GM06990 (cell line): ENCODE results near the gene CASQ1.

Experiments
- DNase-seq: peaks from one replicate; pipeline ENCODE4 v3.0.0-alpha.2; 2011; ENCODE audit not compliant: insufficient read length; ENCODE audit errors: extremely low read depth
- H3K27me3 ChIP-seq: replicated peaks from 2 replicates; pipeline ENCODE4 v1.6.0; 2011; ENCODE audit warnings: low read length; ENCODE audit not compliant: control insufficient read depth, insufficient read depth
- H3K36me3 ChIP-seq: 2 replicates; pipeline ENCODE4 v1.5.1; 2011; ENCODE audit warnings: low read length; ENCODE audit not compliant: control insufficient read depth, insufficient read depth
- H3K4me3 ChIP-seq: replicated peaks from 2 replicates; pipeline ENCODE4 v1.5.1; 2011; ENCODE audit warnings: low read depth, mild to moderate bottlenecking, control low read depth, low read length
- CTCF ChIP-seq: IDR thresholded peaks from 2 replicates; pipeline ENCODE4 v1.5.1; 2011; ENCODE audit warnings: low read length, control low read depth, mild to moderate bottlenecking, inconsistent platforms; ENCODE audit not compliant: insufficient read depth, poor library complexity, severe bottlenecking

The CASQ1 gene

GRCh38 chr1:160208557-160209320, 18.4 kb downstream of the CASQ1 start:
- peaks cover 43% of the 10 kb centered on the region for H3K36me3 ChIP-seq
- H3K4me3 ChIP-seq, result no peak overlapping the region
- DNase-seq, result no peak
- no peak for TF ChIP-seq CTCF
- H3K27me3 ChIP-seq, result no peaks in the 10 kb centered on the region

GRCh38 chr1:160209321-160210046, 19.1 kb downstream of the CASQ1 start:
- Histone ChIP-seq H3K27me3 (no peaks in the 10 kb centered on the region), H3K4me3 (no peak overlapping the region), H3K36me3 (peaks cover 46% of the 10 kb centered on the region)
- no peak for TF ChIP-seq CTCF
- no peak for DNase-seq

- Histone ChIP-seq H3K4me3 (no peak overlapping the region), H3K27me3 (no peaks in the 10 kb centered on the region), H3K36me3 (peaks cover 53% of the 10 kb centered on the region)
- no peak for DNase-seq
- TF ChIP-seq CTCF, result no peak
These were observed 20.2 kb downstream of the CASQ1 start for GRCh38 chr1:160210561-160210960.

- TF ChIP-seq CTCF, result no peak
- peaks cover 56% of the 10 kb centered on the region for H3K36me3 ChIP-seq
- H3K4me3 ChIP-seq, result no peak overlapping the region
- no peak for DNase-seq
- no peaks in the 10 kb centered on the region for H3K27me3 ChIP-seq
These were observed 20.8 kb downstream of the CASQ1 start for GRCh38 chr1:160211046-160211790.

- DNase-seq, result no peak
- Histone ChIP-seq H3K4me3 (no peak overlapping the region), H3K36me3 (peaks cover 56% of the 10 kb centered on the region), H3K27me3 (no peaks in the 10 kb centered on the region)
- TF ChIP-seq CTCF, result no peak
These were observed 24.2 kb downstream of the CASQ1 start for GRCh38 chr1:160214481-160215140.
